ENCODE results near the gene FAM43A.
A peak's percentile ranks its signal among the peaks of the same experiment; 100 is the strongest.

FAM43A gene

DNA sequence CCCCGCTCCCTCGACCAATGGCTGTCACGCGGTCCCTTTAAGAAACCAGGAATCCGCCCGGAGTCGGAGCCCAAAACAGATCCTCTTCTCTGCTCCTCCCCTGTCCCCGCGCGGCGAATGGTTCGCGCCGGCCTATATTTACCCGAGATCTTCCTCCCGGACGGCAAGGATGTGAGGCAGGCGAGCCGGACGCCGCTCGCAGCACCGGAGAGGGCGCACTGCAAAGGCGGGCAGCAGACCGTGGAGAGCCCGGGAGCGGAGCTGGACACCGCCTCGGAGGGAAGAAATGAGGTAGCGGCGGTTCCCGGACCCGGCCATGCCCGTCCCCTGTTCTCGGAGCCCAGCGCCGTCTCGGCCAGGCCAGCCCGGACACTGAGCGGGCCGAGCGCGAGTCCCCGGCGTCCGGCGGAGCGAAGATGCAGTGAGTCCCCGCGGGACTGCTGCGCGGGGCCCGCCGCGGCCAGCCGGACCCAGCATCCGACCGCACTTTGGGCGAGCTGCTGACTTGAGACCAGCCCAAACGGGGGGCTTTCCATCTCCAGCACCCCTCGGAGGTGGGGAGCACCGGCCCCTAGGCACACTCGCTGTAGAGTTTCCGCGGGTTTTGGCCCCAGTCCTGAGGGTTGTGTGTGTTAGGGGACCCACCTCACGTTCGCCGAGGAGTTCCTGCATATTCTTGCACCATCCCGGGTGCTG lies at the start of gene FAM43A:
Gene FAM43A (plus strand): TSS at position 166 of the 696 bp plus-strand sequence. CDS start 944 bp downstream, outside the sequence.
- DNase-seq (ENCODE audit: low read depth), result peak; percentile 71

DNA sequence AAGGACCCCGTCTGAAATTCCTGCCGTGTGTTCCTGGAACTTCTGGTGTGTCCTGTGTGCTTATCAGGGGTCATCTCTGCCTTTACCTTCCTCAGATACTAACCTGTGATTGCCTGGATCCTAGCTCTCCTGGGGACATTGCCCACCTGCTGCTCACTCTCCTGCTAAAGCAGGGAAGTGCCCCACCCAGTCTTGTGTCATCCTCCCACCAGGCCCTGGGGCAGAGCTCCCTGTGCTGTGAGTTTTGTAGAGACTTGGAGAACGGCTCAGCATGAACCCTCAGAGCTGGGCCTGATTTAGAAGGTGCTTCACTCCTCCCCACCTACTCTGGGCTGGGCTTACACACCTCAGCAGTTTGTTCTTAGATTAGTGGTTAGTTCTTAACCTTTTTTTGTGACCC lies 48.6 kb upstream of the FAM43A start:
- DNase-seq (ENCODE audit: low read depth), result no peak

GRCh38 chr3:194637541-194638400 lies 47.9 kb upstream of the FAM43A start:
- no peak for DNase-seq (ENCODE audit: low read depth)

DNA sequence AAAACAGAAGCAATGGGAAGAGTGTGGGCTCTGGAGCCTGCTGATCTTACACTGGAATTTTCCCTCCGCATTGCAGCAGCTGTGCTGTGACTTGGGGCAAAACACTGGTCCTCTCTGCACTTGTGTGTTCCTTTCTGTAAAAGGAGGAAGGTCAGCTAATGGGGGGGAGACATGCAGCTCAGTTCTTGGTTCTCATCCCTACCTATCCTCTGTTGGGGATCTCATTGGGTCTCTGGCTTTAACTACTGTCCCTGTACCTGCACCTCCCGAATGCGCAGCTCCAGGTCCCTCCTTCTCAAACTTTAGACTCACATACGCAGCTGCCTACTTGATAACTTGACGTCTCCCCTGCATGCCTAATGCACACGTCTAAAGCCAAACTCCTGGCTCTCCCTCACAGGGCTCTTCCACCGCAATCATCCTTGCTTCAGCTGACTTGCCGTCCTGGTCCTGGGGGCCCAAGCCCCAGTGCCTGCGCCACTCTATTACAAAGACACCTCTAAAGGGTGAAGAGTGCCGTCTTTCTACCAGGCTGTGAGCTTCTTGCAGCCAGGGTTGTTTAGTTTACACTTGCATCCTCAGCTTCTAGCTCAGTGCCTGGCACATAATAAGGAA lies 46.6 kb upstream of the FAM43A start:
- no peak for DNase-seq (ENCODE audit: low read depth)

DNA sequence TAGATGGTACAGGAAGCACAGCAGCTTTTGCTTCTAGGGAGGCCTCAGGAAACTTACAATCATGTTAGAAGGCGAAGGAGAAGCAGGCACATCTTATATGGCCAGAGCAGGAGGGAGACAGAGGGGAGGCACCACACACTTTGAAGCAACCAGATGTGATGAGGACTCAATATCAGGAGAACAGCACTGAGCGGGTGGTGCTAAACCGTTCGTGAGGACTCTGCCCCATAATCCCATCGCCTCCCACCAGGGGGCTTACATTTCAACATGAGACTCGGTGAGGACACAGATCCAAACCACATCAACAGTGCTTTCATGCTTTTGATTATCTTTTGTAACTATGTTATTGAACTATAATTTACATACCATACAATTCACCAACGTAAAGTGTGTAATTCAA lies 44.9 kb upstream of the FAM43A start:
- no peak for DNase-seq (ENCODE audit: low read depth)

GRCh38 chr3:194642769-194643168 lies 42.9 kb upstream of the FAM43A start:
- DNase-seq (ENCODE audit: low read depth), result no peak

- DNase-seq (ENCODE audit: low read depth), result no peak
These were observed 37.9 kb upstream of the FAM43A start for GRCh38 chr3:194647747-194648146.

DNA sequence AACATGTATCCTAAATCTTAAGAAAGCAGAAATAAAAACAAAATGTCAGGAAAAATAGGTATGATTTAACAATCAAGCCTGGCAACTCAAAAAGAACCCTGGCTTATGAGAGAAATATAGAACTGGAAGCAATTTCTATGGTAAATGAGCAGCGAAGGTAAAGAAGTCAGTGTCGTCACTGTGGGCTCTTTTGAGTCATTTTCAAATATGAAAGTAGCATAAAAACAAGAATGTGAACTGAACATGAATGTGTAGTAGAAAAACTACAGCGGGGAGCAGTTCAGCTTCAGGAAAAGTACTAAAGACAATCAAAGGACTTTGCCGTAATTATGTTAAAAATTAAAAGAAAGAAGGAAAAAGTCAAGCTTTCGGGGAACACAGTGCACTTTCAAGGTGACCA lies 31.2 kb upstream of the FAM43A start:
- DNase-seq (ENCODE audit: low read depth), result no peak

- DNase-seq (ENCODE audit: low read depth), result no peak
These were observed 28.2 kb upstream of the FAM43A start for GRCh38 chr3:194657439-194657838.

GRCh38 chr3:194658477-194659242 lies 27.0 kb upstream of the FAM43A start:
- no peak for DNase-seq (ENCODE audit: low read depth)

GRCh38 chr3:194659778-194660177 lies 25.9 kb upstream of the FAM43A start:
- DNase-seq (ENCODE audit: low read depth), result no peak

- no peak for DNase-seq (ENCODE audit: low read depth)
These were observed 24.3 kb upstream of the FAM43A start for GRCh38 chr3:194661374-194661773.

GRCh38 chr3:194661946-194662345 lies 23.7 kb upstream of the FAM43A start:
- no peak for DNase-seq (ENCODE audit: low read depth)

GRCh38 chr3:194664857-194665256 lies 20.8 kb upstream of the FAM43A start:
- DNase-seq (ENCODE audit: low read depth), result no peak

DNA sequence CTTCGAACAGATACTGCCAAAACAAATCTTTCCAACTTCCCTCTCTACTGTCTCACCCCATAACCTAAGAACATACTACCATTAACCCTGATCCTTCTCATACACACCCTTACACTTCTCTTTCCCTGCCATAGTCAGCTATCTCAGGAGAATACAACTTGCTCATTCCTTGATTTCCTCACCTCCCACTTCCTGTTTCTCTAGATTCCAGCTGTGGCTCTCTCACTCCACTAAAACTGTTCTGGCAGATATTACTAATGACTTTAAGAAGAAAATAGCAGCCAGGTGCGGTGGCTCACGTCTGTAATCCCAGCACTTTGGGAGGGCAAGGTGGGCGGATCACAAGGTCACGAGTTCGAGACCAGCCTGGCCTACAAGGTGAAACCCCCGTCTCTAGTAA lies 18.3 kb upstream of the FAM43A start:
- no peak for DNase-seq (ENCODE audit: low read depth)

DNA sequence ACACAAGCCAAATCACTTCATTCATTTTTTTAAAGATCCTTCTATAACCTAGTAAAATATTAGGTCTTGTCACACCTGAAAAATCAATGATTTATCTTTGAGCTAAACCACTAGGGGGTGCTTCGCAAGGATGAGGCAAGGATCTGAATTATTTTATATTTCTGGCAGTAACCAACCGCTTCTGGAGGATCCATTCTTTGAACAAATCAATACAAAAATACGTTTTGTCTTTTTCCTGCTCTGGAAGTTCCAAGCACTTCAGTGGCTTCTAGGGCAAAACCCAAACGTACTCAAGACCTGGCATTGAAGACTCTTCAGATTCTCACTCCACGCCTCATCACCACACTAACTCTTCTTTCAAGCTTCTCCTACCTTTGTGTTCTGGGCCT lies 14.2 kb upstream of the FAM43A start:
- no peak for DNase-seq (ENCODE audit: low read depth)

DNA sequence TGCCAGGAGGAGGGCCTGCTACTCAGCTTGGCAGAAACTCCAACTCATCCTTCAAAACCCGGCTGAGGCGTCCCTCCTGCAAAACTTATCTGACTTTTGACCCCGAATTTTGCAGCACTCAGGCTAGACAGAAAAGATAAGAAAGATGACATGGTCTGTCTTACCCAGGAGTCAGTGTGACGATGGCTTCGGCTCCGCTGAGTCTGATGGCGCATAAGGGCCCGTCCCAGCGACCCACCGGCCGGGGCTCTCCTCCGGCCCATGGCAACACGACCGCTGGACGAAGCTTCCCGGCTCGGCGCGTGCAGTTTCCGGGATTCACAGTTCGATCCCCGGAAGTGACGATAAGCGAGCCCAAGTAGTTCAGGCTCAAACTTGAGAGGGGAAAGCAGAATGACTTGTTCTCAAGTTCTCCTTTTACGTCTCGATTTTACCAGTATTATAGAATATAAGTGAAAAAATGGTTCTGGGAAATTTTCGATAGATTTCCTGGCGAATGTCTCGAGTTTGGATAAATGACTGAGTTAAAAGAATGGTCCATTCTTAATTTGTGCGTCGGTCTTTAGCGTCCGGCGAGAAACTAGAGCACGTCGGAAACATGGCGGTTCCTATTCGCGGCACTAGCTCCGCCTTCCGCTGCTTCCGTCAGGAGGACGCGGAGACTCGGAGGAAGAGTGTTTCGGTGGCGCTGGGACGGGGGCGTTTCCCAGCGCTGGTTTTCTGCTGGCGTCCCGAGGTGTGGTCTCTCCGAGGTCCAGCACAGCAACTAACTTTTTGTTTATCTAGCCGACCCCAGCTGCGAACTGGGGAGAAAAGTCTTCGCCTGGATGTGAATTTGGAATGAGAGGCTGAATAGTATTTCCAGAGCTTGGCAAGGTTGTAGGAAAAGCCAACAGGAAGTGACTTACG lies 13.5 kb upstream of the FAM43A start, which contains the start of gene LSG1:
Gene LSG1 (minus strand): TSS at position 292 of the 909 bp plus-strand sequence. CDS start 29 bp downstream, at position 263.
- peak; percentile 81 for DNase-seq (ENCODE audit: low read depth)

- no peak for DNase-seq (ENCODE audit: low read depth)
These were observed 12.8 kb upstream of the FAM43A start for GRCh38 chr3:194672876-194673275.

DNA sequence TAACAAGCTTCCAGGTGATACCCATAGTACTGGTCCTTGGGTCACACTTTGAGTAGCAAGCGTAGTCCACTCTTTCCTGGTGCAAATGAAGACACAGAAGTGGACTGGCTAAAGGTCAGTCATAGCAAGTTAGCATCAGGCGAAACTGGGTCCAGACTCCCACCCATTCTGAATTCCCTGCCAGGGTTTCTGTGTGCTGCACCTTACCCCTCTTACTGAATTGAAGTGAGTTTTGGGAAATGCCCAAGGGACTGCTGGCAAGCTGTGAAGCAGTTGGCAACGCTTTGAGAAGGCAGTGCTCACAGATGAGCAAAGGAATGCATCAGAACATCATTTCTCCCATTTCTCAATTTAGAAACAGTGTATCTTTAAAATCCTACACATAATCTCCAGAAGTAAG lies 11.9 kb upstream of the FAM43A start:
- no peak for DNase-seq (ENCODE audit: low read depth)

DNA sequence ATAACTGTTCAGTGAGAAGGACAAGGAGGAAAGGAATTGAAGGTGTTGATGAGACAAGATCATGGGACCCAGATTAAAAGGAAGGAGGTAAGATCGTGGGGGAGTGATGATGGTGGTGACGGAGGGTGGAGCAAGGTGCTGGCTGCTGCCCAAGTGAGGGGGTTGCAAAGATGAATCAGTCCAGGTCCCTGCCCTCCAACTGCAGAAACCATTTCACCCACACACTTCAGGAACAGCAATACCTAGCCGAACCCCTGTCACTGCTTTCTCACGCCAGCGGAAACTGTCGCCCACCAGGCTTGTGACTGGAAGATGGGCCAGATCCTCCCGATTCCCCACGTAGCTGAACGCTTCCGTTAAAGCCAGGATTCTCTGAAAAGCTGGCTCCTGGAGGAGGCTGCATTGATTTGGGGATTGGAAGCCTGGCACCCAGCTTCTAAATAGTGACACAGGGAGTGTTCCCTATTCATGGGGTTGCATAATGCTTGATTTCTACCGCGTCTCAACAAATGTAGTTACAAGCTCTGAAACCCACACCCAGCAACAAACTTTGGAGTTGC lies 10.5 kb upstream of the FAM43A start:
- peak; percentile 54 for DNase-seq (ENCODE audit: low read depth)

GRCh38 chr3:194675680-194676079 lies 10.0 kb upstream of the FAM43A start:
- DNase-seq (ENCODE audit: low read depth), result no peak

Measured in activated T-helper 9 cell treated with anti-CD3 and anti-CD28 coated beads, Interleukin-2, amount 50 U/mL, for 16 hours (primary cell).